Osteoblast (primary cell): ENCODE data around the gene TMEM63C. TPM values are rescaled to one million over a fixed set of nuclear protein-coding genes. Genes with fewer than 3 reads are reported as not detected.

ENCODE experiments used
- DNase-seq: peaks from one replicate; pipeline ENCODE4 v3.0.0; 2011; ENCODE audit warnings: low spot score, mixed read lengths; ENCODE audit not compliant: insufficient read length; ENCODE audit errors: missing footprints
- H2AFZ ChIP-seq: 2 replicates; pipeline ENCODE4 v1.6.0; 2011; ENCODE audit warnings: mild to moderate bottlenecking, low read length
- H3K27ac ChIP-seq: 2 replicates; pipeline ENCODE4 v1.5.1; 2011; ENCODE audit warnings: mild to moderate bottlenecking, low read depth, low read length, moderate library complexity
- H3K27me3 ChIP-seq: 2 replicates; pipeline ENCODE4 v1.6.0; 2012; ENCODE audit warnings: mild to moderate bottlenecking, control low read depth, inconsistent platforms, low read length, moderate library complexity; ENCODE audit not compliant: insufficient read depth
- H3K36me3 ChIP-seq: 2 replicates; pipeline ENCODE4 v1.5.1; 2011; ENCODE audit warnings: mild to moderate bottlenecking, low read length, control low read depth, moderate library complexity; ENCODE audit not compliant: insufficient read depth
- H3K4me1 ChIP-seq: 2 replicates; pipeline ENCODE4 v1.5.1; 2011; ENCODE audit warnings: mild to moderate bottlenecking, low read length, control low read depth, moderate library complexity; ENCODE audit not compliant: insufficient read depth
- H3K4me2 ChIP-seq: 2 replicates; pipeline ENCODE4 v1.6.0; 2011; ENCODE audit warnings: mild to moderate bottlenecking, low read length; ENCODE audit not compliant: insufficient read depth
- H3K4me3 ChIP-seq: fragments of 200-600 bp; sonication (generic); 3 replicates; pipeline ENCODE4 v1.5.1; 2012; ENCODE audit warnings: mild to moderate bottlenecking, low read length, inconsistent platforms; ENCODE audit not compliant: insufficient read depth
- H3K79me2 ChIP-seq: 2 replicates; pipeline ENCODE4 v1.6.0; 2012; ENCODE audit warnings: mild to moderate bottlenecking, low read length, control low read depth, inconsistent platforms; ENCODE audit not compliant: insufficient read depth
- H3K9me3 ChIP-seq: 2 replicates; pipeline ENCODE4 v1.5.1; 2011; ENCODE audit warnings: low read depth, low read length, control low read depth
- H4K20me1 ChIP-seq: 2 replicates; pipeline ENCODE4 v1.6.0; 2012; ENCODE audit warnings: mild to moderate bottlenecking, low read length, control low read depth; ENCODE audit not compliant: insufficient read depth
- total RNA-seq: library from RNA; depleted of rRNA; stranded (reverse); fragments of >200 nt; gene quantifications from 2 replicates; pipeline ENCODE4 v1.2.3, GENCODE V29; 2012
- TF ChIP-seq, protein P1 (sequence below): IDR thresholded peaks from 2 replicates; pipeline ENCODE4 v1.5.1; 2011; ENCODE audit warnings: mild to moderate bottlenecking, low read depth, low read length, moderate library complexity; ENCODE audit errors: extremely low read depth

Gene TMEM63C
- total RNA-seq, 1 donor, result 0.72 TPM

DNA sequence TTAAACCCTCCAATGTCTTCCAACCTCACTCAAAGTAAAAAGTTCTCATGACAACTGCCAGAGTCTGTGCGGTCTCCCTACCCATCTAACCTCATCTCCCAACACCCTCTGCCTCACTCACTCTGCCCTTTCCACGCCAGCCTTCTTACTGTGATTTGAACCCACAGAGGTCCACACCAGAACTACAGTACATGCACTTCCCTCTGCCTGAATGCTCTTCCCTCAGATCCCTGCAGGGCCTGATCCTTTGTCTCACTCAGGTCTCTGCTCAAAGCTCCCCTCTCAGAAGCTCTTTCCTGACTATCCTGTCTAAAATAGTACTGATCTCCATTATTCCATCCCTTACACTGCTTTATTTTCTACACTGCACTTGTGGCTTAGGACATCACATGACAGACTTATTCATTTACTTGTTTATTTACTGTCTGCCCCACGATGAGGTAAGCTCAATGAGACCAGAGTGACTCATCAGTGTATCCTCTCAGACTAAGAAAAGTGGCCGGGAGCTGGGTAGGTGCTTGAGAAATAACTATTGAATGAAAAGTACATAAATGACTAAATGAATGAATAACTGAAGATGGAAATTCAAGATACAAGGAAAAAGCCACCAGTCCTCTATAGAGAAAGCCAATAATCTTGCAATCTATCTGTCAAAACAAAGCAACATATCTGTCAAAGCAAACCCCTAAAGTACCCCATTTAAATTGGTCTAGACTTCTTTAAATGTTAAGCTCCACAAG is 122.0 kb downstream of the TMEM63C start:
- Histone ChIP-seq H3K27ac (peak overlapping the region; percentile 96), H3K4me3 (peak overlapping the region; percentile 39), H3K4me1 (peaks cover 30% of the 10 kb centered on the region), H3K36me3 (peaks cover 10% of the 10 kb centered on the region), H3K79me2 (no peaks in the 10 kb centered on the region), H4K20me1 (peaks cover 8% of the 10 kb centered on the region), H2AFZ (peak overlapping the region; percentile 43), H3K9me3 (no peaks in the 10 kb centered on the region), H3K27me3 (no peaks in the 10 kb centered on the region), H3K4me2 (peak overlapping the region; percentile 66)
- DNase-seq, result peak; percentile 95
- TF ChIP-seq, protein P1, sequence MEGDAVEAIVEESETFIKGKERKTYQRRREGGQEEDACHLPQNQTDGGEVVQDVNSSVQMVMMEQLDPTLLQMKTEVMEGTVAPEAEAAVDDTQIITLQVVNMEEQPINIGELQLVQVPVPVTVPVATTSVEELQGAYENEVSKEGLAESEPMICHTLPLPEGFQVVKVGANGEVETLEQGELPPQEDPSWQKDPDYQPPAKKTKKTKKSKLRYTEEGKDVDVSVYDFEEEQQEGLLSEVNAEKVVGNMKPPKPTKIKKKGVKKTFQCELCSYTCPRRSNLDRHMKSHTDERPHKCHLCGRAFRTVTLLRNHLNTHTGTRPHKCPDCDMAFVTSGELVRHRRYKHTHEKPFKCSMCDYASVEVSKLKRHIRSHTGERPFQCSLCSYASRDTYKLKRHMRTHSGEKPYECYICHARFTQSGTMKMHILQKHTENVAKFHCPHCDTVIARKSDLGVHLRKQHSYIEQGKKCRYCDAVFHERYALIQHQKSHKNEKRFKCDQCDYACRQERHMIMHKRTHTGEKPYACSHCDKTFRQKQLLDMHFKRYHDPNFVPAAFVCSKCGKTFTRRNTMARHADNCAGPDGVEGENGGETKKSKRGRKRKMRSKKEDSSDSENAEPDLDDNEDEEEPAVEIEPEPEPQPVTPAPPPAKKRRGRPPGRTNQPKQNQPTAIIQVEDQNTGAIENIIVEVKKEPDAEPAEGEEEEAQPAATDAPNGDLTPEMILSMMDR, result no peak

DNA sequence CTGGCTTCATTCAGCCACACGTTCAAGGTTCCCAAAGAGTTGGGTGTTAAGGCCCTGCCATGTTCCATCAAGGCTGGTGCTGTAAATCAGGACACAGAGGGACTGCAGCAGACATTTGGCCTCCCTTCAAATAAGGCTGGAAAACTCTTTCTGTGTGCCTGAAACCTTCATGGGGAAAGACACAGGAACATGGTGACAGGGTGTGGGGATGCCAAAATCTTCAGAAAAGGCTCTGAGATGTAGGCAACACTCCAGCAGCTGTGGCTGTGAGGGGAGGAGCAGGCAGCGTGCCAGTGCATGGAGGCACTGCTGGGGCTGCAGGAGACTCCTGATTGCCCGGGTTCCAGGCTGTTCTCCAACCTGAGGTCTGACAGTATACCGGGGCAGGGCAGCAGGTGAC is 124.1 kb downstream of the TMEM63C start:
- no peak for DNase-seq
- Histone ChIP-seq H3K27ac (no peak overlapping the region), H3K4me2 (no peak overlapping the region), H3K4me1 (peaks cover 30% of the 10 kb centered on the region), H3K36me3 (peaks cover 10% of the 10 kb centered on the region), H3K9me3 (no peaks in the 10 kb centered on the region), H3K4me3 (no peak overlapping the region), H3K27me3 (no peaks in the 10 kb centered on the region), H3K79me2 (no peaks in the 10 kb centered on the region), H2AFZ (no peak overlapping the region), H4K20me1 (peaks cover 8% of the 10 kb centered on the region)
- TF ChIP-seq, protein P1, result no peak

DNA sequence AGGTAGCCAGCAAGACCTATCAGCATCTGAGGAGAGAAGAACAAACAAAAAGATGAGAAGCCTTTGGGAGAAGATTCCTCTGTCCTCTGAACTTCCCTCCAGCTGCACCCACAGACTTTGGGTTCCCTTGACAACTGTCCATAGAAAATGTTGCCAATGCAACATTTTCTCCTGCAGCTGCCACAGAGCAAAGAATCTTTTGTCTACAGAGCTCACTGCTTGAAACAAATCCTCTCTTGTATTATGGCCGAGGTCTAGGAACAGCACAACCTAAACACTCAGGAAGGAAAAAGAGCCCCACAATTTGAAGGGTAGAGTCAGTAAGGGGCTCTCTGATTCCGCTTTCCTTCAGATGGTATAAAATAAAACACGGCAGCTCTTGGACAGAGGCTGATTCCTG is 124.8 kb downstream of the TMEM63C start:
- peaks cover 2% of the 10 kb centered on the region for H3K79me2 ChIP-seq
- H2AFZ ChIP-seq, result peak overlapping the region; percentile 10
- H3K27ac ChIP-seq, result peak overlapping the region; percentile 34
- peaks cover 8% of the 10 kb centered on the region for H4K20me1 ChIP-seq
- peaks cover 30% of the 10 kb centered on the region for H3K4me1 ChIP-seq
- H3K36me3 ChIP-seq, result peaks cover 10% of the 10 kb centered on the region
- H3K9me3 ChIP-seq, result no peaks in the 10 kb centered on the region
- H3K4me3 ChIP-seq, result no peak overlapping the region
- no peak for DNase-seq
- H3K27me3 ChIP-seq, result no peaks in the 10 kb centered on the region
- TF ChIP-seq, protein P1, result no peak
- H3K4me2 ChIP-seq, result peak overlapping the region; percentile 39

DNA sequence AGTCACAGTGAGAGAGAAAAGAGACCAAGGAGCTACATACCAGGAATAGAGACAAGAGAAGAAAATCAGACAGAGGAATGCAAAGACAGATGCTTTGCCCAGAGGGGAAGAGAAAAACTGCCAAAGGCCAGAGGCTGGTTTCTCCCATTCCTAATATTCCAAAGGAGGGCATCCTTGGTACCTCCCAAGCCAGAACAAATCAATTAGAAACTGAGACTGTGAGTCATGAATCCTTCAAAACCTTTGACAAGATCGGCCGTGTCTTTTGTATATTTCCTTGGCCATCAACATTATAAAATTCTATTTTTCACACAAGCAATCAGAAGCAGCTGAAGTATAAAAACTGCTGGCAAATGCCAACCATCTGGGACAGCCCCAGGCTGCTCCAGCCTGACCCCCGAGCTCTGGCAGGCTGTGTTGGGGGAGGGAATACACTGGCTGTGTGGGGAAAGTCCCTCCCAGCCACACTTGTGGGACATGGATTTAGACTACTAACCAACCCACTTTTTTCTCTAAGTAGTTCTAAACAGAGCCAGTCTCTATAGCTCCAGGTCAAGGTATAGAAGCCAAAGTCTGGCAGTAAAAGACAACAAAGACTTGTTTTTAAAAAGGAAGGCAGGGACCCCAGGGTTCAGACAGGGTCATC is 125.4 kb downstream of the TMEM63C start:
- peaks cover 30% of the 10 kb centered on the region for H3K4me1 ChIP-seq

More for the DNA sequence above, 125.4 kb downstream of the TMEM63C start:
- DNase-seq, result no peak
- H3K4me2 ChIP-seq, result peak overlapping the region; percentile 39
- H4K20me1 ChIP-seq, result peaks cover 8% of the 10 kb centered on the region
- H2AFZ ChIP-seq, result peak overlapping the region; percentile 10
- TF ChIP-seq, protein P1, result no peak
- peak overlapping the region; percentile 34 for H3K27ac ChIP-seq
- H3K27me3 ChIP-seq, result no peaks in the 10 kb centered on the region
- H3K79me2 ChIP-seq, result peaks cover 6% of the 10 kb centered on the region
- no peaks in the 10 kb centered on the region for H3K9me3 ChIP-seq
- peak overlapping the region; percentile 6 for H3K4me3 ChIP-seq
- peaks cover 10% of the 10 kb centered on the region for H3K36me3 ChIP-seq
